HepG2 (cell line): ENCODE results near the gene SLC6A17. TPM values are rescaled to one million over a fixed set of nuclear protein-coding genes. Genes with fewer than 3 reads are reported as not detected.

Experiments used
- ATAC-seq: fragments of 200-7000 bp; cut with Tn5 transposase; 3 replicates; pipeline ENCODE4 v1.9.1; 2020; ENCODE audit warnings: mild to moderate bottlenecking, moderate library complexity
- BruUV-seq: library from RNA; stranded (reverse); fragments of 400-500 nt; replicated peaks from 2 replicates; lab custom pipeline; 2021; lab: Mats Ljungman, UMichigan
- CTCF ChIA-PET: fragments of 300-600 bp; formaldehyde crosslinking; extraction: SDS; loops from one replicate; lab custom pipeline; 2021; ENCODE audit warnings: low total read pairs, inconsistent platforms, low intra/inter-chr PET ratio; lab: Yijun Ruan, JAX
- POLR2A ChIA-PET: fragments of 350-600 bp; sonication (Branson Sonifier 250); formaldehyde crosslinking; loops from one replicate; lab custom pipeline; 2020; ENCODE audit warnings: antibody characterized with exemption, inconsistent platforms; lab: Yijun Ruan, JAX
- DNase-seq: peaks from one replicate; pipeline ENCODE4 v3.0.0-alpha.2; 2015; ENCODE audit warnings: low spot score
- FAIRE-seq: peaks from 3 replicates; lab custom pipeline; 2011; peaks lifted over from hg19 to GRCh38; lab: Jason Lieb, UNC
- H2AFZ ChIP-seq: one replicate; pipeline ENCODE4 v1.6.1; 2011; ENCODE audit warnings: low read length, inconsistent platforms
- H3K27ac ChIP-seq: fragments of 300-600 bp; 3 replicates; pipeline ENCODE4 v1.8.0; 2011; ENCODE audit warnings: mixed run types, mild to moderate bottlenecking, mixed read lengths, low read length, inconsistent platforms; ENCODE audit not compliant: insufficient read depth; ENCODE audit errors: extremely low read length
- H3K27me3 ChIP-seq, 2 experiments: fragments of 200-600 bp in 1 of 2; 2 replicates in 1 of 2; 3 replicates in 1 of 2; pipeline versions ENCODE4 v1.6.0 to v1.8.0; 2011; ENCODE audit warnings: low read length in 2 of 2, mild to moderate bottlenecking in 2 of 2, moderate library complexity in 2 of 2, inconsistent platforms in 1 of 2; ENCODE audit not compliant: insufficient read depth in 2 of 2, control insufficient read depth in 1 of 2
- H3K36me3 ChIP-seq, 2 experiments: fragments of 200-600 bp in 1 of 2; replicated peaks in 1 of 2; 2 replicates in 1 of 2; 3 replicates in 1 of 2; pipeline versions ENCODE4 v1.5.1 to v1.8.0; 2011; ENCODE audit warnings: low read length in 2 of 2, inconsistent platforms in 1 of 2; ENCODE audit not compliant: insufficient read depth in 2 of 2, control insufficient read depth in 1 of 2
- H3K4me1 ChIP-seq: 2 replicates; pipeline ENCODE4 v1.5.1; 2012; ENCODE audit warnings: low read length, inconsistent platforms; ENCODE audit not compliant: insufficient read depth
- H3K4me2 ChIP-seq: 2 replicates; pipeline ENCODE4 v1.6.0; 2011; ENCODE audit warnings: low read depth, low read length, inconsistent platforms
- H3K4me3 ChIP-seq, 3 experiments: fragments of 200-600 bp in 1 of 3; sonication (generic), shearing (Covaris generic) in 1 of 3; replicated peaks in 1 of 3; 2 replicates each; pipeline ENCODE4 v1.5.1; 2011 to 2016; ENCODE audit warnings: low read length in 3 of 3, inconsistent platforms in 2 of 3, low read depth in 2 of 3, mild to moderate bottlenecking in 2 of 3, control low read depth in 1 of 3, mixed read lengths in 1 of 3; ENCODE audit not compliant: insufficient read depth in 1 of 3
- H3K79me2 ChIP-seq: one replicate; pipeline ENCODE4 v1.6.1; 2011; ENCODE audit warnings: low read length, inconsistent platforms; ENCODE audit not compliant: insufficient read depth
- H3K9ac ChIP-seq: 2 replicates; pipeline ENCODE4 v1.6.0; 2011; ENCODE audit warnings: mild to moderate bottlenecking, low read depth, low read length, inconsistent platforms; ENCODE audit not compliant: insufficient read depth
- H3K9me3 ChIP-seq: 2 replicates; pipeline ENCODE4 v1.5.1; 2012; ENCODE audit warnings: mild to moderate bottlenecking, low read length
- H4K20me1 ChIP-seq: 2 replicates; pipeline ENCODE4 v1.6.0; 2011; ENCODE audit warnings: inconsistent platforms, mild to moderate bottlenecking, low read length, moderate library complexity; ENCODE audit not compliant: insufficient read depth
- CCDC6 ChIP-seq: sonication (generic); formaldehyde crosslinking; IDR thresholded peaks from 2 replicates; pipeline ENCODE4 v1.8.1; 2022; ENCODE audit warnings: mild to moderate bottlenecking, missing genetic modification reagents, moderate library complexity
- HNRNPH1 ChIP-seq: fragments of 200-400 bp; formaldehyde crosslinking; optimal IDR thresholded peaks from 2 replicates; pipeline ENCODE3; 2017; ENCODE audit warnings: mild to moderate bottlenecking, low read depth, low read length
- MEIS1 ChIP-seq: sonication (generic); formaldehyde crosslinking; IDR thresholded peaks from 2 replicates; pipeline ENCODE4 v1.9.0; 2021; ENCODE audit warnings: mild to moderate bottlenecking, missing genetic modification reagents, moderate library complexity, borderline replicate concordance
- MIER2 ChIP-seq: IDR thresholded peaks from 2 replicates; pipeline ENCODE4 v1.6.1; 2016; ENCODE audit warnings: missing biosample characterization, missing genetic modification reagents
- NFYC ChIP-seq: IDR thresholded peaks from 2 replicates; pipeline ENCODE4 v1.6.1; 2016; ENCODE audit warnings: missing genetic modification reagents, missing compliant biosample characterization
- REST ChIP-seq, 2 experiments: IDR thresholded peaks; 2 replicates each; pipeline ENCODE4 v1.6.1; 2011 to 2012; ENCODE audit warnings: low read length in 2 of 2, borderline replicate concordance in 1 of 2, low read depth in 1 of 2, mild to moderate bottlenecking in 1 of 2, moderate library complexity in 1 of 2
- ZSCAN20 ChIP-seq: sonication (generic); formaldehyde crosslinking; IDR thresholded peaks from 2 replicates; pipeline ENCODE4 v1.4.0; 2020; ENCODE audit warnings: missing genetic modification reagents, mild to moderate bottlenecking, borderline replicate concordance
- WGBS: methylation state at CpG from one replicate; pipeline ENCODE4 v1.1.6; 2017; ENCODE audit warnings: low lambda C conversion rate; 5-methylcytosine and 5-hydroxymethylcytosine counted together
- in situ Hi-C: cut with HindIII; loops from 2 replicates; pipeline ENCODE4 v1.10.0; 2017; ENCODE audit warnings: low pct_unique_long_range_greater_than_20kb; ENCODE audit not compliant: extremely low pct_ligation_motif_present
- intact Hi-C: fragments of 100-400 bp; cut with micrococcal nuclease; formaldehyde crosslinking; loops from one replicate; pipeline ENCODE4 v1.10.0; 2022; ENCODE audit not compliant: unreplicated experiment
- polyA plus RNA-seq, 8 experiments: library from polyadenylated mRNA; depleted of rRNA in 3 of 8; stranded (reverse) in 7 of 8; unstranded in 1 of 8; fragments of >200 nt; fragmentation: Illumina TruSeq in 4 of 8; extraction: Trizol in 4 of 8; gene quantifications; 2 replicates each; pipeline versions ENCODE4 v1.2.1 to v1.2.3, GENCODE V29; 2011 to 2016; ENCODE audit warnings: low read depth in 4 of 8, missing spikeins in 1 of 8, mixed read lengths in 1 of 8; ENCODE audit not compliant: insufficient read depth in 1 of 8
- total RNA-seq, 5 experiments: library from RNA; depleted of rRNA; stranded (reverse); fragments of >200 nt; fragmentation: Illumina TruSeq; extraction: Trizol; gene quantifications; 2 replicates each; pipeline ENCODE4 v1.2.3, GENCODE V29; 2016; ENCODE audit warnings: low read depth in 1 of 5
- TF ChIP-seq, protein P1 (sequence below): sonication (generic); formaldehyde crosslinking; IDR thresholded peaks from 2 replicates; pipeline ENCODE4 v1.4.0; 2020; ENCODE audit warnings: missing genetic modification reagents
- TF ChIP-seq, protein P2 (sequence below): sonication (generic); formaldehyde crosslinking; IDR thresholded peaks from 2 replicates; pipeline ENCODE4 v1.8.1; 2023; ENCODE audit warnings: mild to moderate bottlenecking, moderate library complexity, missing genetic modification reagents

Gene SLC6A17
- total and polyA plus RNA-seq, 2 of the 13 experiments (the other 11 are each of a cell fraction or from before 2014, with no cell fraction given): not detected

GRCh38 chr1:110218137-110218536, 67.8 kb downstream of the SLC6A17 start:
- WGBS: 52% methylated on average over 5 of the region's 5 CpGs
- DNase-seq: no peak
- Histone ChIP-seq H4K20me1 (no peaks in the 10 kb centered on the region), H3K4me2 (no peak overlapping the region), H3K27me3 (peaks cover 0 to 12% of the 10 kb centered on the region in 2 experiments; a peak in 2 of 5 replicates), H2AFZ (no peak overlapping the region), H3K4me1 (no peaks in the 10 kb centered on the region), H3K36me3 (no peaks in the 10 kb centered on the region), H3K9me3 (no peaks in the 10 kb centered on the region), H3K9ac (no peak overlapping the region), H3K4me3 (no peak overlapping the region), H3K27ac (no peak overlapping the region), H3K79me2 (no peaks in the 10 kb centered on the region)
- no TSS peak for BruUV-seq
- TF ChIP-seq ZSCAN20 (no peak), MEIS1 (no peak), CCDC6 (no peak), NFYC (no peak), HNRNPH1 (no peak)
- TF ChIP-seq, protein P1, sequence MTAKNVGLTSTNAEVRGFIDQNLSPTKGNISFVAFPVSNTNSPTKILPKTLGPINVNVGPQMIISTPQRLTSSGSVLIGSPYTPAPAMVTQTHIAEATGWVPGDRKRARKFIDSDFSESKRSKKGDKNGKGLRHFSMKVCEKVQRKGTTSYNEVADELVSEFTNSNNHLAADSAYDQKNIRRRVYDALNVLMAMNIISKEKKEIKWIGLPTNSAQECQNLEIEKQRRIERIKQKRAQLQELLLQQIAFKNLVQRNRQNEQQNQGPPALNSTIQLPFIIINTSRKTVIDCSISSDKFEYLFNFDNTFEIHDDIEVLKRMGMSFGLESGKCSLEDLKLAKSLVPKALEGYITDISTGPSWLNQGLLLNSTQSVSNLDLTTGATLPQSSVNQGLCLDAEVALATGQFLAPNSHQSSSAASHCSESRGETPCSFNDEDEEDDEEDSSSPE: no peak
- in situ Hi-C loops: no loop called here
- CTCF ChIA-PET: no interaction called here
- no peak for FAIRE-seq
- intact Hi-C loops: no loop called here
- ATAC-seq: no peak
- POLR2A ChIA-PET: no interaction called here

GRCh38 chr1:110218739-110219138, 68.4 kb downstream of the SLC6A17 start:
- peak; percentile 64 for ATAC-seq
- BruUV-seq: no TSS peak
- Histone ChIP-seq H3K4me2 (no peak overlapping the region), H3K27ac (no peak overlapping the region), H3K79me2 (no peaks in the 10 kb centered on the region), H3K9ac (no peak overlapping the region), H3K4me3 (no peak overlapping the region), H3K27me3 (peaks cover 0 to 6% of the 10 kb centered on the region in 2 experiments; a peak in 1 of 5 replicates), H2AFZ (no peak overlapping the region), H4K20me1 (no peaks in the 10 kb centered on the region), H3K9me3 (no peaks in the 10 kb centered on the region), H3K36me3 (no peaks in the 10 kb centered on the region), H3K4me1 (no peaks in the 10 kb centered on the region)
- intact Hi-C loops (no loop called here), in situ Hi-C loops (no loop called here)
- no peak for FAIRE-seq
- DNase-seq: no peak
- POLR2A ChIA-PET: no interaction called here
- WGBS: 10% methylated on average over 1 of the region's 4 CpGs
- CTCF ChIA-PET: no interaction called here
- TF ChIP-seq, protein P2, sequence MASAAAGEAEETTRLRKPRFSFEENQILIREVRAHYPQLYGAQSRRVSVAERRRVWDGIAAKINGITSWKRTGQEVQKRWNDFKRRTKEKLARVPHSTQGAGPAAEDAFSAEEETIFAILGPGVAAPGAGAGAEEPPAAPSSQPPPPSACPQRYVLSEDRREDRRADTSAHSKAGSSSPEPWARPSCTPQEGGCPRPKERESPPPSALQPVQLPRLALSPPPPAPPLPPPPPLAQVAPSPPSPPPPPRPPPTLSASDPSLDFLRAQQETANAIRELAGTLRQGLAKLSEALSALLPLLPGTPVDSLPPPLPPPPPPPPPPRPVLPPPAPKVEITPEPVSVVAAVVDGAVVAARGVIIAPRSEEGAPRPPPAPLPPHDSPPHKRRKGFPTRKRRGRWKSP: no peak
- TF ChIP-seq MIER2 (peak; percentile 91), REST (IDR thresholded peaks at IDR 0.05; ENCODE audit: borderline replicate concordance in 1 of 2, low read depth in 1 of 2, low read length in 2 of 2) (peak; percentile 72 to 93)
